ENCODE data around the gene VMAC. TPM values are rescaled to one million over a fixed set of nuclear protein-coding genes. Genes with fewer than 3 reads are reported as not detected.

VMAC gene
- total and polyA plus RNA-seq, 9 of the 15 experiments (the other 6 are each of a cell fraction or from before 2014, with no cell fraction given) = 0.03 to 3.4 (median 1.1) TPM

DNA sequence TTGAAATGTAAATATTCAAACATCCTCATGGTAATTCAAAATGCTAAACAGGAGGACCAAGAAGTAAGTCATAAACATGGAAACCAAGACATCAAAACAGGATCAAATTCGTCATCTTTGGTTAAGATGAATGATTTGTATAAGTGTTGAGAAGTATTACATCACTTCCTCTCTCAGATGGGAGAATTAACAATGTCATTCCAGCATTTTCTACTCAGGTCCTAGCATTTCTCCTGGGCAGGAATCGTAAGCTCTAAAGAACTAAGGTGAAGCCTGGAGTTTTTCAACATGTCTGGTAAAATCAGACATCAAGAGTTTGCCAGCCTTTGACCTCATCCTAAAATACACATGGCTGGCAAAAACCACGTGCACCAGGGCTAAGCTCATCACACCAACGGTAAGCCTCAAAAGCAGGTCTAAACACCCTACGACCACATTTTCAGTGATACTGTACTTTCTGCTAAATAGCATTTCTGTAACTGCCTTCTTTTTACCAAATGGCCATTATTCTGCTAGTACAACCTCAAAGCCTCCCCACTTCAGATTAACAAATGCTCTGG lies 48.4 kb downstream of the VMAC start (continued):
- TF ChIP-seq, protein P1, sequence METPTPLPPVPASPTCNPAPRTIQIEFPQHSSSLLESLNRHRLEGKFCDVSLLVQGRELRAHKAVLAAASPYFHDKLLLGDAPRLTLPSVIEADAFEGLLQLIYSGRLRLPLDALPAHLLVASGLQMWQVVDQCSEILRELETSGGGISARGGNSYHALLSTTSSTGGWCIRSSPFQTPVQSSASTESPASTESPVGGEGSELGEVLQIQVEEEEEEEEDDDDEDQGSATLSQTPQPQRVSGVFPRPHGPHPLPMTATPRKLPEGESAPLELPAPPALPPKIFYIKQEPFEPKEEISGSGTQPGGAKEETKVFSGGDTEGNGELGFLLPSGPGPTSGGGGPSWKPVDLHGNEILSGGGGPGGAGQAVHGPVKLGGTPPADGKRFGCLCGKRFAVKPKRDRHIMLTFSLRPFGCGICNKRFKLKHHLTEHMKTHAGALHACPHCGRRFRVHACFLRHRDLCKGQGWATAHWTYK (CRISPR knock-in tag; IDR thresholded peaks at IDR 0.05) = peak; percentile 54; the same call in 1 of the 2 replicates
- TF ChIP-seq C11orf30 (IDR thresholded peaks at IDR 0.05; ENCODE audit: low read depth) (no peak), MYC (IDR thresholded peaks at IDR 0.05; ENCODE audit: low read depth, low read length) (peak; percentile 40), MYC (CRISPR knock-in tag; IDR thresholded peaks at IDR 0.05; ENCODE audit: borderline replicate concordance, low read depth) (no peak), SMARCE1 (IDR thresholded peaks at IDR 0.05) (no peak), CTCF (IDR thresholded peaks at IDR 0.05 in 2 of 3, conservative IDR thresholded peaks at IDR 0.05 in 1 of 3; ENCODE audit: insufficient read depth in 2 of 3, low read depth in 1 of 3, low read length in 3 of 3) (no peak)
- TF ChIP-seq, protein P2, sequence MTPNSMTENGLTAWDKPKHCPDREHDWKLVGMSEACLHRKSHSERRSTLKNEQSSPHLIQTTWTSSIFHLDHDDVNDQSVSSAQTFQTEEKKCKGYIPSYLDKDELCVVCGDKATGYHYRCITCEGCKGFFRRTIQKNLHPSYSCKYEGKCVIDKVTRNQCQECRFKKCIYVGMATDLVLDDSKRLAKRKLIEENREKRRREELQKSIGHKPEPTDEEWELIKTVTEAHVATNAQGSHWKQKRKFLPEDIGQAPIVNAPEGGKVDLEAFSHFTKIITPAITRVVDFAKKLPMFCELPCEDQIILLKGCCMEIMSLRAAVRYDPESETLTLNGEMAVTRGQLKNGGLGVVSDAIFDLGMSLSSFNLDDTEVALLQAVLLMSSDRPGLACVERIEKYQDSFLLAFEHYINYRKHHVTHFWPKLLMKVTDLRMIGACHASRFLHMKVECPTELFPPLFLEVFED (CRISPR knock-in tag; conservative IDR thresholded peaks at IDR 0.05) = 0 out of 2 replicates have a peak, but pooled peaks have one; percentile 25
